Hepatocyte (in vitro differentiated cells): ENCODE results near the gene CSH2. TPM values are rescaled to one million over a fixed set of nuclear protein-coding genes. Genes with fewer than 3 reads are reported as not detected.
"Not testable (repeated sequence)": the region's sequence is repeated elsewhere in the genome, so short reads cannot be mapped to it uniquely, and the experiment has no call there.

ENCODE experiments used
- DNase-seq: peaks from one replicate; pipeline ENCODE4 v3.0.0-alpha.2; 2016; ENCODE audit warnings: low spot score
- H2AFZ ChIP-seq: fragments of 200-600 bp; sonication (generic); 2 replicates; pipeline ENCODE4 v1.6.0; 2016; ENCODE audit warnings: antibody characterized with exemption, mild to moderate bottlenecking
- H3K27ac ChIP-seq: fragments of 200-600 bp; sonication (generic); 2 replicates; pipeline ENCODE4 v1.5.1; 2016; ENCODE audit warnings: mild to moderate bottlenecking
- H3K27me3 ChIP-seq: fragments of 200-600 bp; sonication (generic); 2 replicates; pipeline ENCODE4 v1.6.1; 2016
- H3K36me3 ChIP-seq: fragments of 200-600 bp; sonication (generic); replicated peaks from 2 replicates; pipeline ENCODE4 v1.5.1; 2016; ENCODE audit warnings: low read depth; ENCODE audit not compliant: insufficient read depth
- H3K4me1 ChIP-seq: fragments of 200-600 bp; sonication (generic); 2 replicates; pipeline ENCODE4 v1.5.1; 2016; ENCODE audit warnings: mild to moderate bottlenecking, moderate library complexity; ENCODE audit not compliant: insufficient read depth
- H3K4me2 ChIP-seq: fragments of 200-600 bp; sonication (generic); 2 replicates; pipeline ENCODE4 v1.6.0; 2016
- H3K4me3 ChIP-seq: fragments of 200-600 bp; sonication (generic); 2 replicates; pipeline ENCODE4 v1.5.1; 2016; ENCODE audit warnings: mild to moderate bottlenecking
- H3K79me2 ChIP-seq: fragments of 200-600 bp; sonication (generic); 2 replicates; pipeline ENCODE4 v1.6.0; 2017; ENCODE audit warnings: mild to moderate bottlenecking
- H3K9me2 ChIP-seq: fragments of 200-600 bp; sonication (generic); replicated peaks from 2 replicates; pipeline ENCODE4 v1.6.0; 2017; ENCODE audit warnings: mild to moderate bottlenecking; ENCODE audit not compliant: insufficient read depth
- H3K9me3 ChIP-seq: fragments of 200-600 bp; sonication (generic); 2 replicates; pipeline ENCODE4 v1.5.1; 2016; ENCODE audit warnings: low read depth, mild to moderate bottlenecking
- H4K20me1 ChIP-seq: fragments of 200-600 bp; sonication (generic); 2 replicates; pipeline ENCODE4 v1.6.0; 2016; ENCODE audit warnings: mild to moderate bottlenecking; ENCODE audit not compliant: insufficient read depth, poor library complexity, severe bottlenecking
- EZH2 ChIP-seq: fragments of 200-600 bp; sonication (generic); IDR thresholded peaks from 2 replicates; pipeline ENCODE4 v1.6.1; 2016; ENCODE audit warnings: antibody characterized with exemption, mild to moderate bottlenecking, borderline replicate concordance
- WGBS: methylation state at CpG from one replicate; pipeline ENCODE4 v1.1.6; 2016; ENCODE audit warnings: low lambda C conversion rate; ENCODE audit errors: missing lambda C conversion rate; 5-methylcytosine and 5-hydroxymethylcytosine counted together
- polyA plus RNA-seq: library from polyadenylated mRNA; unstranded; fragments of >200 nt; fragmentation: Nextera tagmentation; extraction: Ambion mirVana; gene quantifications from 2 replicates; pipeline ENCODE4 v1.2.1, GENCODE V29; 2016
- total RNA-seq: library from RNA; depleted of rRNA; stranded (reverse); fragments of >200 nt; gene quantifications from 2 replicates; pipeline ENCODE4 v1.2.3, GENCODE V29; 2014
- TF ChIP-seq, protein P1 (sequence below): fragments of 200-600 bp; sonication (generic); IDR thresholded peaks from 2 replicates; pipeline ENCODE4 v1.5.1; 2016; ENCODE audit warnings: antibody characterized with exemption, mild to moderate bottlenecking; ENCODE audit not compliant: poor library complexity

The CSH2 gene
- total RNA-seq: 1.4 and 2.8 TPM in 2 replicates
- 0.84 TPM in 1 of 2 replicates, not detected in the other for polyA plus RNA-seq

DNA sequence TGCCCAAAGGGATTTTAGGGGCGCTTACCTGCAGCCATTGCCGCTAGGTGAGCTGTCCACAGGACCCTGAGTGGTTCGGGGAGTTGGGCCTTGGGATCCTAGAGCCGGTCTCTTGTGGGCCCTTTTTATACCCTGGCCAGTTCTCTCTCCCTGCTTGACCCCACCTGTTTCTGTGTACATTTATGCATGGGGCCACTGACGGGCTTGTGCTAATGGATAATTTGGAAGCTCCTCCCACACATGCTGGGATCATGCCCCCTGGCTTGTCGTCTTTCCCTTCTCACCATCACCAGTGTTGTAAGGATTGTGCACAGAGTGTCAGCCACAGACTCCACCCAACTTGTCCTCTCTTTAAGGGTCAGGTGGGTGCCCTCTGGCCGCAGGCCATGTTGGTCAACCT lies at the start of gene CSH2:
CSH2 (minus strand) TSS at position 101 of the 400 bp plus-strand sequence; CDS start at position 38, 63 bp downstream.
- not testable (repeated sequence) for DNase-seq, H3K9me3 ChIP-seq, H3K4me2 ChIP-seq, H3K79me2 ChIP-seq, H3K36me3 ChIP-seq, H3K4me3 ChIP-seq, H3K4me1 ChIP-seq, H2AFZ ChIP-seq, H3K9me2 ChIP-seq, H4K20me1 ChIP-seq, H3K27me3 ChIP-seq, H3K27ac ChIP-seq
- 86% methylated on average over 6 of the region's 7 CpGs for WGBS

DNA sequence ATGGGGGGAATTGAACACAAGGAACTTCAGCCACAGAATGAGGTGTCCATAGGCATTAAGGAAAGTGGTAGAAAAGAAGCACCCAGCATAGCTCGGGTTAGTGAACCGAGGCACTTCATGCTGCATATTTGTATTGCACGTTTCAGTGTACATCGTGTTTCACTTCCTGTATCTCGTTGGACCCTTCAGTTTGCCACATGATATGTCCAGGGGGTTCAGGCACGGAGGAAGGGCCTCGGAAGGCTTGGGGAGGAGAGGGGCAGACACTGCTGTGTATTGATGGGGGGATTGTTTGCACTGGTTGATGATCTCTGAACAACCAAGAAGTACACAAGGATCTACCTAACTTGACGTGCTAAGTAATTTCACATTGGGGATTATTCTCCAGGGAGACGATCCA lies 48.9 kb upstream of the CSH2 start:
- H3K79me2 ChIP-seq, H3K27ac ChIP-seq, DNase-seq, H2AFZ ChIP-seq, H3K36me3 ChIP-seq, H3K4me1 ChIP-seq, H3K9me2 ChIP-seq, H3K9me3 ChIP-seq, H3K27me3 ChIP-seq, H4K20me1 ChIP-seq, H3K4me3 ChIP-seq, H3K4me2 ChIP-seq: not testable (repeated sequence)
- 81% methylated on average over 9 of the region's 9 CpGs for WGBS

DNA sequence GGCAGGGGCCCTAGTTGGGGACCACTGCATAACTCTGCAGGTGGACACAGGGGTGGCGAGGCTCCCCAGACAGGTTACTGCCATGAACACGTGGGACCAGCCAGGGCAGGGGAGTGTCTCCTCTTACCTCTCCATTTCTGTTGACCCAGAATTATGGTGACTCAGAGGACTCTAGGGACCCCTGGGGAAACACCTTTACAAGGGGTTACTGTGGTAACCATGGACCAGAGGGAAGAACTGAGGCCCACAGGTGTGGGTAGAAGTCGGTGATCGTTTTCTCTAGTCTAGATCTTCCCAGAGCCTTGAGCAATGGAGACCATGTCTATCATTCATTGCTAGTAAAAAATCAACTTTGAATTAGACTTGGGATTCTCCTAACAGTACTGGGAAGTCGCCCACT lies 47.3 kb upstream of the CSH2 start:
- H3K9me3 ChIP-seq, H3K36me3 ChIP-seq: not testable (repeated sequence)
- WGBS: 88% methylated on average over 5 of the region's 5 CpGs

DNA sequence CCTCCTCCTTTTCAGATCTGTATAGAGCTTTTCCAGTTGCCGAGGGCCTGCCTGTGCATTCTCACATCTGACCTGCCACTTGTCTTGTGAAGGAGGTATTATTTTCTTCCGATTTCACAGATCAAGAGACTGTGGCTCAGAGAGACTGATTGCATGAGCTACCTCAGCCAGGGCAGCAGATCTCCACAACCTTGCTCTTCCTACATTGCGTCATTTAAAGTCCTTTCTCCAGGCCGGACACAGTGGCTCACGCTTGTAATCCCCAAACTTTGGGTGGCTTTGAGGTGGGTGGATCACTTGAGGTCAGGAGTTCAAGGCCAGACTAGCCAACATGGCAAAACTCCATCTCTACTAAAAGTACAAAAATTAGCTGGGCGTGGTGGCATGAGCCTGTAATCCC lies 46.6 kb upstream of the CSH2 start:
- H3K79me2 ChIP-seq, H2AFZ ChIP-seq, DNase-seq, H3K4me3 ChIP-seq, H3K27me3 ChIP-seq, H3K9me3 ChIP-seq, H3K36me3 ChIP-seq, H3K9me2 ChIP-seq, H4K20me1 ChIP-seq, H3K4me1 ChIP-seq, H3K27ac ChIP-seq, H3K4me2 ChIP-seq: not testable (repeated sequence)
- WGBS: 79% methylated on average over 6 of the region's 6 CpGs

More for the DNA sequence above, 47.3 kb upstream of the CSH2 start:
- H3K79me2 ChIP-seq, H3K27ac ChIP-seq, DNase-seq, H3K9me2 ChIP-seq, H3K4me3 ChIP-seq, H4K20me1 ChIP-seq, H3K4me1 ChIP-seq, H3K4me2 ChIP-seq, H3K27me3 ChIP-seq, H2AFZ ChIP-seq: not testable (repeated sequence)

DNA sequence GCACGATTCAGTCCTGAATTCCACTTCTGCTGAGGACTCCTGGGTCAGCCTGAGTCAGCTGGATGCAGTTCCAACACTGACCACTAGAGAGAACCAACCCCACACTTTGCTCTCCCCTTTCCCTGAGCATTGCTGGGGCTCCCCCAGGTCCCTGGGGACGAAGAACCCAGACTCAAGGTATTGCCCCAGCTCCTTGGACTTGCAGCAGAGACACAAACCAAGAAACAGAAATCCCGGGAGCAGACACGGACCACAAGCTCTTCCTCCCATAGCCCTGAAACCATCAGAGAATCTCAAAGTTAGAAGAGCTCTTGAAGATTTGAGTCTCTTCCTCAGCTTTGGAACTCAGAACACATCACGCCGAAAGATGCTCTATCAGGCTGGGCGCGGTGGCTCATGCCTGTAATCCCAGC lies 45.8 kb upstream of the CSH2 start:
- H3K9me2 ChIP-seq: no peaks in the 10 kb centered on the region
- no peaks in the 10 kb centered on the region for H3K9me3 ChIP-seq
- H3K36me3 ChIP-seq: no peaks in the 10 kb centered on the region
- DNase-seq: peak; percentile 73
- TF ChIP-seq EZH2: no peak
- TF ChIP-seq, protein P1, sequence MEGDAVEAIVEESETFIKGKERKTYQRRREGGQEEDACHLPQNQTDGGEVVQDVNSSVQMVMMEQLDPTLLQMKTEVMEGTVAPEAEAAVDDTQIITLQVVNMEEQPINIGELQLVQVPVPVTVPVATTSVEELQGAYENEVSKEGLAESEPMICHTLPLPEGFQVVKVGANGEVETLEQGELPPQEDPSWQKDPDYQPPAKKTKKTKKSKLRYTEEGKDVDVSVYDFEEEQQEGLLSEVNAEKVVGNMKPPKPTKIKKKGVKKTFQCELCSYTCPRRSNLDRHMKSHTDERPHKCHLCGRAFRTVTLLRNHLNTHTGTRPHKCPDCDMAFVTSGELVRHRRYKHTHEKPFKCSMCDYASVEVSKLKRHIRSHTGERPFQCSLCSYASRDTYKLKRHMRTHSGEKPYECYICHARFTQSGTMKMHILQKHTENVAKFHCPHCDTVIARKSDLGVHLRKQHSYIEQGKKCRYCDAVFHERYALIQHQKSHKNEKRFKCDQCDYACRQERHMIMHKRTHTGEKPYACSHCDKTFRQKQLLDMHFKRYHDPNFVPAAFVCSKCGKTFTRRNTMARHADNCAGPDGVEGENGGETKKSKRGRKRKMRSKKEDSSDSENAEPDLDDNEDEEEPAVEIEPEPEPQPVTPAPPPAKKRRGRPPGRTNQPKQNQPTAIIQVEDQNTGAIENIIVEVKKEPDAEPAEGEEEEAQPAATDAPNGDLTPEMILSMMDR: peak; percentile 82
- no peaks in the 10 kb centered on the region for H3K4me1 ChIP-seq
- H2AFZ ChIP-seq: no peak overlapping the region
- H3K79me2 ChIP-seq: no peaks in the 10 kb centered on the region
- no peaks in the 10 kb centered on the region for H4K20me1 ChIP-seq
- no peak overlapping the region for H3K4me2 ChIP-seq
- H3K4me3 ChIP-seq: no peak overlapping the region
- no peak overlapping the region for H3K27ac ChIP-seq
- peaks cover 7% of the 10 kb centered on the region for H3K27me3 ChIP-seq
- WGBS: 50% methylated on average over 8 of the region's 8 CpGs

DNA sequence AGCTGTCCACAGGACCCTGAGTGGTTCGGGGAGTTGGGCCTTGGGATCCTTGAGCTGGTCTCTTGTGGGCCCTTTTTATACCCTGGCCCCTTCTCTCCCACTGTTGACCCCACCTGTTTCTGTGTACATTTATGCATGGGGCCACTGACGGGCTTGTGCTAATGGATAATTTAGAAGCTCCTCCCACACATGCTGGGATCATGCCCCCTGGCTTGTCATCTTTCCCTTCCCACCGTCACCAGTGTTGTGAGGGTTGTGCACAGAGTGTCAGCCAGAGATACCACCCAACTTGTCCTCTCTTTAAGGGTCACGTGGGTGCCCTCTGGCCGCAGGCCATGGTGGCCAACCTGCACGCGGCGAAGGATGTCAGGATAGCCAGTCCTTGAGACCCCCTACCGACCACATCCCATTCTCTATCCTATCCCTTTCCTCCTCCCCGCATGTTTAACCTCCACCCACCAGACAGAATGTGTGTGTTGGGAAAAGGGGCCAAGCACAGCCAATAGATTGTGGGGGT lies 45.4 kb upstream of the CSH2 start, which contains the start of gene GH1:
GH1 (minus strand) TSS at position 51 of the 517 bp plus-strand sequence. CDS start 63 bp downstream, outside the sequence.
- not testable (repeated sequence) for H2AFZ ChIP-seq, H3K9me2 ChIP-seq, H3K9me3 ChIP-seq, H3K79me2 ChIP-seq, H3K4me2 ChIP-seq, H4K20me1 ChIP-seq, H3K36me3 ChIP-seq, H3K27me3 ChIP-seq, H3K4me3 ChIP-seq, DNase-seq, H3K4me1 ChIP-seq, H3K27ac ChIP-seq
- 41% methylated on average over 10 of the region's 10 CpGs for WGBS
